ENCODE data around the gene MPPED1.

GRCh38 chr22:43428521-43428920 is 16.7 kb downstream of the MPPED1 start:
- TF ChIP-seq CTCF (conservative IDR thresholded peaks at IDR 0.05 in 1 of 2, IDR thresholded peaks at IDR 0.05 in 1 of 2; ENCODE audit: low read depth in 1 of 2, low read length in 2 of 2): no peak
- no peak for TF ChIP-seq EZH2 (IDR thresholded peaks at IDR 0.05; ENCODE audit: low read length, missing control alignments)
